SK-N-MC (cell line): ENCODE results near the gene INPP5A.
"Not testable (repeated sequence)": the region's sequence is repeated elsewhere in the genome, so short reads cannot be mapped to it uniquely, and the experiment has no call there.

Experiments used
- EZH2 ChIP-seq: fragments of 200-600 bp; sonication (generic); IDR thresholded peaks from one replicate; pipeline ENCODE4 v1.6.1; 2017; ENCODE audit warnings: antibody characterized with exemption
- FOXP2 ChIP-seq: optimal IDR thresholded peaks from 2 replicates; pipeline ENCODE3; 2011; ENCODE audit warnings: mild to moderate bottlenecking, moderate library complexity; ENCODE audit not compliant: insufficient read depth; ENCODE audit errors: extremely low read length, control extremely low read depth
- POLR2AphosphoS5 ChIP-seq: IDR thresholded peaks from 2 replicates; pipeline ENCODE4 v1.6.1; 2012; ENCODE audit warnings: mild to moderate bottlenecking, low read depth, low read length, borderline replicate concordance

GRCh38 chr10:132552635-132553034 lies 15.0 kb downstream of the INPP5A start:
- TF ChIP-seq POLR2AphosphoS5, EZH2, FOXP2: not testable (repeated sequence)
